ENCODE data around the gene CTRB1. TPM values are rescaled to one million over a fixed set of nuclear protein-coding genes. Genes with fewer than 3 reads are reported as not detected.

Gene CTRB1
- total RNA-seq, 2 donors from 2014 or later: 14,932 to 20,352 TPM

GRCh38 chr16:75227361-75228142 lies 8.8 kb downstream of the CTRB1 start:
- peaks cover 50% of the 10 kb centered on the region for H3K4me1 ChIP-seq
- intact Hi-C loops (cut with DNase I): no loop called here
- peak; percentile 2 for ATAC-seq

GRCh38 chr16:75228143-75228976 lies 9.6 kb downstream of the CTRB1 start:
- 38 to 47% methylated on average over 6 to 17 of the region's 17 CpGs for WGBS, 2 donors
- peak; percentile 2 for ATAC-seq
- Histone ChIP-seq H3K36me3 (replicated peaks in 1 of 2; ENCODE audit: insufficient read depth in 1 of 2, low read depth in 2 of 2) (peaks cover 2 to 13% of the 10 kb centered on the region in 2 donors), H3K27ac (peak overlapping the region; percentile 65 to 95 (median 89)), H3K9me3 (no peaks in the 10 kb centered on the region), H3K4me1 (peaks cover 52% of the 10 kb centered on the region), H3K27me3 (no peaks in the 10 kb centered on the region), H3K4me3 (no peak overlapping the region)
- intact Hi-C loops (cut with DNase I): no loop called here
- DNase-seq: peak; percentile 76 to 80 (median 78)
- TF ChIP-seq CTCF (IDR thresholded peaks at IDR 0.05) (peak in 1 of 7 experiments; percentile 4), POLR2A (IDR thresholded peaks at IDR 0.05) (peak; percentile 15 to 67 (median 67))

More at GRCh38 chr16:75227361-75228142, 8.8 kb downstream of the CTRB1 start:
- peak; percentile 76 to 79 (median 77) for DNase-seq
- WGBS, 2 donors: 35 to 49% methylated on average over 10 to 18 of the region's 18 CpGs
- Histone ChIP-seq H3K36me3 (replicated peaks in 1 of 2; ENCODE audit: insufficient read depth in 1 of 2, low read depth in 2 of 2) (peaks cover 2 to 13% of the 10 kb centered on the region in 2 donors), H3K27ac (peak overlapping the region; percentile 68 to 95 (median 89)), H3K9me3 (no peaks in the 10 kb centered on the region), H3K4me3 (no peak overlapping the region), H3K27me3 (no peaks in the 10 kb centered on the region)
- TF ChIP-seq CTCF (IDR thresholded peaks at IDR 0.05) (no peak), POLR2A (IDR thresholded peaks at IDR 0.05) (peak; percentile 55 to 74 (median 67))

DNA sequence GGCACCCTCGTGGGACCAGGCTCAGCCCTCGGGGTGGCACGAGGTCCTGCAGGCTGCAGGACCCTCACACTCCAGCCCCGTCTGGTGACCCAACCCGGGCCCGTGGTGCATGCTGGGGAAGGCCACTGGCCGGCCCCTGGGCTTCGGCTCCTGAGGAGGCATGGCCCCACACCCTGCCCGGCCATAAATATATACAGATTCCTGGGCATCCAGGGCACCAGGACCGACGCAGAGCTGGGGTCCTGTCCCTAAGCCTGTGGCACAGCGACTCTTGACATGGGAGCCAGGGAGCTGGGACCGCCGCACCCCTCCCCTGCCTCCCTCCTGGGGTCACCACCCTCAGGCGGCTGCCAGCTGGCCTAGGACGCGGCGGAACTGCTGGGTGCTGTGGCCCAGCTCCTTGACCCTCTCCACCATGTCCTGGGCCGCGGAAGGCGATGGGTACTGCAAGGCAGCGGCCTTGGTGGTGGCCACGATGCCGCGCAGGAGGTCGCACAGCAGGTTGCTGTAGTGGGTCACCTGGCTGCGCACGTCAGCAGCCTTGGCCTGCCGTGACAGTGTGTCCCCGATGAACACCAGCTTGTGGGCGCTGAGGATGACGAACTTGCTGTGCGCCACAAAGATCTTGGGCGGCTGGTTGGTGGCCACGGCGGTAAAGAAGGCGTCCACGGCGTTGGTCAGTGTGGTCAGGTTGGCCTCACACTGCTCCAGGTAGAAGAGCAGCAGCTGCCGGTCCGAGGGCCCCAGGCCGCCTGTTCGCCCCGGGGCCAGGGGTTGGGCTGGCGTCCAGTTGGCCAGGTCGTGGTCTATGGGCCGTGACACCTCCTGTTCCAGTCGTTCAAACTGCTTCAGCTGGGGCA lies 10.6 kb downstream of the CTRB1 start:
- H3K36me3 ChIP-seq (replicated peaks in 1 of 2; ENCODE audit: insufficient read depth in 1 of 2, low read depth in 2 of 2): peaks cover 2 to 13% of the 10 kb centered on the region in 2 donors
- no peak overlapping the region for H3K4me3 ChIP-seq
- peak overlapping the region; percentile 65 to 95 (median 89) for H3K27ac ChIP-seq
- TF ChIP-seq POLR2A (IDR thresholded peaks at IDR 0.05) (peak; percentile 46 to 65 (median 56)), CTCF (IDR thresholded peaks at IDR 0.05) (peak in 3 of 7 experiments; percentile 10 to 13 (median 13))
- DNase-seq (peak; percentile 74 to 84 (median 82)), ATAC-seq (peak; percentile 1)
- no peaks in the 10 kb centered on the region for H3K27me3 ChIP-seq
- intact Hi-C loops (cut with DNase I): no loop called here
- H3K4me1 ChIP-seq: peaks cover 60% of the 10 kb centered on the region
- WGBS, 2 donors: 25 to 38% methylated on average over 8 to 48 of the region's 48 CpGs
- no peaks in the 10 kb centered on the region for H3K9me3 ChIP-seq

DNA sequence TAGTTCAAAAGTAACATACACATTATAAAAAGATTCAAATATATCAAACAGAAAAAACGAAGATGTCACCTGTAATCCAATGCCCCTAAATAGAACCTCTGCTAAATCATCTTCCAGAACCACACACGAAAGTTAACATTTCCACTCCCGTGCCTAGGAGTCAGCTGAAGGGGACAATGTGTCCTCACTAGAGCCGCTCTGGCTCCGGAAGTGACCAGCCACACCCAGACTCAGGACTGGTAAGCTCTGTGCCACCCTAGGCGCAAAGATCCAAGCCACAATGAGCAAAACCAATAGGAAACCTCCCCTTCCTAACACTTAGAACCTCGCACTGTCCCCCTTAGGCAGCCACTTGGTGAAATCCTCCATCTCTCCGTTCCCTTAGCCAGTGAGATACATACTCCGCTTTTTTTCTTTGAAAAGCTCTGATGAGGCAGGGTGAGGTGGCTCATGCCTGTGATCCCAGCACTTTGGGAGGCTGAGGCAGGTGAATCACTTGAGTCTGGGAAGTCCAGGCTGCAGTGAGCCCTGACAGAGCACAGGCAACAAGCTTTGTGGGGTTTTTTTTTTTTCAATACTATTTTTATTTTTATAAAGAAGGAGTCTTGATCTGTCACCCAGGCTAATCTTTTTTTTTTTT lies 11.8 kb downstream of the CTRB1 start:
- intact Hi-C loops (cut with DNase I): no loop called here
- peaks cover 2 to 13% of the 10 kb centered on the region in 2 donors for H3K36me3 ChIP-seq (replicated peaks in 1 of 2; ENCODE audit: insufficient read depth in 1 of 2, low read depth in 2 of 2)
- no peak overlapping the region for H3K4me3 ChIP-seq
- H3K4me1 ChIP-seq: peaks cover 59% of the 10 kb centered on the region
- 50 to 53% methylated on average over 9 of the region's 9 CpGs for WGBS, 2 donors
- DNase-seq (peak; percentile 63 to 83 (median 74)), ATAC-seq (no peak)
- no peaks in the 10 kb centered on the region for H3K27me3 ChIP-seq
- no peaks in the 10 kb centered on the region for H3K9me3 ChIP-seq
- H3K27ac ChIP-seq: peak overlapping the region; percentile 65 to 95 (median 89)
- TF ChIP-seq CTCF (IDR thresholded peaks at IDR 0.05) (no peak), POLR2A (IDR thresholded peaks at IDR 0.05) (no peak)
